Duodenal mucosa (tissue), 2 donors: Measurements from ENCODE around the gene USP3.
A peak's percentile ranks its signal among the peaks of the same experiment; 100 is the strongest.

Source experiments
- H3K27ac ChIP-seq: one replicate; pipeline ENCODE4 v1.7.0; 2013; ENCODE audit warnings: low read depth, low read length
- H3K27me3 ChIP-seq, 2 donors: one replicate each; pipeline ENCODE4 v1.7.0; 2013; ENCODE audit warnings: low read length in 2 of 2, control low read depth in 1 of 2; ENCODE audit not compliant: insufficient read depth in 2 of 2, control insufficient read depth in 1 of 2
- H3K36me3 ChIP-seq, 2 donors: one replicate each; pipeline ENCODE4 v1.7.0; 2013; ENCODE audit warnings: low read length in 2 of 2, control low read depth in 1 of 2; ENCODE audit not compliant: insufficient read depth in 2 of 2, control insufficient read depth in 1 of 2
- H3K4me1 ChIP-seq, 2 donors: one replicate each; pipeline ENCODE4 v1.7.0; 2013; ENCODE audit warnings: low read length in 2 of 2, control low read depth in 1 of 2; ENCODE audit not compliant: insufficient read depth in 2 of 2, control insufficient read depth in 1 of 2
- H3K4me3 ChIP-seq, 2 donors: one replicate each; pipeline ENCODE4 v1.7.0; 2013; ENCODE audit warnings: low read length in 2 of 2, low read depth in 1 of 2
- H3K9ac ChIP-seq, 2 donors: one replicate each; pipeline ENCODE4 v1.7.0; 2013; ENCODE audit warnings: low read length in 2 of 2, low read depth in 1 of 2
- H3K9me3 ChIP-seq, 2 donors: one replicate each; pipeline ENCODE4 v1.7.0; 2013; ENCODE audit warnings: low read length in 2 of 2, control low read depth in 1 of 2; ENCODE audit not compliant: control insufficient read depth in 1 of 2

The USP3 gene

GRCh38 chr15:63495780-63496488, 8.5 kb upstream of the USP3 start:
- Histone ChIP-seq H3K4me1 (peaks cover 28 to 44% of the 10 kb centered on the region in 2 donors), H3K9ac (no peak overlapping the region), H3K27ac (no peak overlapping the region)

GRCh38 chr15:63497642-63498467, 6.5 kb upstream of the USP3 start:
- Histone ChIP-seq H3K27me3 (no peaks in the 10 kb centered on the region), H3K9me3 (no peaks in the 10 kb centered on the region), H3K9ac (no peak overlapping the region), H3K36me3 (no peaks in the 10 kb centered on the region), H3K4me3 (peak overlapping the region in 1 of 2 donors; percentile 6), H3K4me1 (peaks cover 42 to 57% of the 10 kb centered on the region in 2 donors), H3K27ac (peak overlapping the region; percentile 44)

More at GRCh38 chr15:63495780-63496488, 8.5 kb upstream of the USP3 start:
- H3K27me3 ChIP-seq, result no peaks in the 10 kb centered on the region
- no peak overlapping the region for H3K4me3 ChIP-seq
- H3K9me3 ChIP-seq, result no peaks in the 10 kb centered on the region
- H3K36me3 ChIP-seq, result no peaks in the 10 kb centered on the region

DNA sequence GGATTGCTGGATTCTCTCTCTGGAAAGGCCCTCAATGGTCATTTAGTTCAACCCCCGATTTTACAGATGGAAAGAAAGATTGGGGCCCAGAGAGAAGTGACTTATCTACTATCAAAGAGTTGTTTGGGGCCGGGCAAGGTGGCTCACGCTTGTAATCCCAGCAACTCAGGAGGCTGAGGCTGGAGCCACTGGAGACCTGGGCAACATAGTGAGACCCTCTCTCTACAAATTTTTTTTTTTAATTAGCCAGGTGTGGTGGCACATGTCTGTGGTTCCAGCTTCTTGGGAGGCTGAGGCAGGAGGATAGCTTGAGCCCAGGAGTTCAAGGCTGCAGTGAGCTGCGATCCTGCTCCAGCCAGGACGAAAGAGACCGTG, 5.2 kb upstream of the USP3 start:
- Histone ChIP-seq H3K4me1 (peaks cover 52 to 65% of the 10 kb centered on the region in 2 donors), H3K27me3 (no peaks in the 10 kb centered on the region)

GRCh38 chr15:63499611-63500010, 4.8 kb upstream of the USP3 start:
- Histone ChIP-seq H3K27me3 (no peaks in the 10 kb centered on the region), H3K4me3 (no peak overlapping the region), H3K4me1 (peaks cover 52 to 65% of the 10 kb centered on the region in 2 donors), H3K27ac (no peak overlapping the region), H3K36me3 (no peaks in the 10 kb centered on the region), H3K9me3 (no peaks in the 10 kb centered on the region), H3K9ac (no peak overlapping the region)

More for the DNA sequence above, 5.2 kb upstream of the USP3 start:
- Histone ChIP-seq H3K9me3 (no peaks in the 10 kb centered on the region), H3K36me3 (no peaks in the 10 kb centered on the region), H3K9ac (no peak overlapping the region), H3K4me3 (no peak overlapping the region), H3K27ac (no peak overlapping the region)

GRCh38 chr15:63500265-63501250, 3.8 kb upstream of the USP3 start:
- Histone ChIP-seq H3K4me3 (peak overlapping the region; percentile 45 to 63), H3K36me3 (no peaks in the 10 kb centered on the region), H3K4me1 (peaks cover 52 to 65% of the 10 kb centered on the region in 2 donors), H3K9me3 (no peaks in the 10 kb centered on the region), H3K27me3 (no peaks in the 10 kb centered on the region), H3K9ac (peak overlapping the region; percentile 60 to 64), H3K27ac (peak overlapping the region; percentile 99)

GRCh38 chr15:63501256-63502089, 2.9 kb upstream of the USP3 start:
- Histone ChIP-seq H3K27ac (peak overlapping the region; percentile 99), H3K4me3 (peak overlapping the region; percentile 45 to 63), H3K36me3 (no peaks in the 10 kb centered on the region), H3K9me3 (no peaks in the 10 kb centered on the region), H3K4me1 (peaks cover 57 to 72% of the 10 kb centered on the region in 2 donors), H3K9ac (peak overlapping the region; percentile 60 to 64), H3K27me3 (no peaks in the 10 kb centered on the region)

DNA sequence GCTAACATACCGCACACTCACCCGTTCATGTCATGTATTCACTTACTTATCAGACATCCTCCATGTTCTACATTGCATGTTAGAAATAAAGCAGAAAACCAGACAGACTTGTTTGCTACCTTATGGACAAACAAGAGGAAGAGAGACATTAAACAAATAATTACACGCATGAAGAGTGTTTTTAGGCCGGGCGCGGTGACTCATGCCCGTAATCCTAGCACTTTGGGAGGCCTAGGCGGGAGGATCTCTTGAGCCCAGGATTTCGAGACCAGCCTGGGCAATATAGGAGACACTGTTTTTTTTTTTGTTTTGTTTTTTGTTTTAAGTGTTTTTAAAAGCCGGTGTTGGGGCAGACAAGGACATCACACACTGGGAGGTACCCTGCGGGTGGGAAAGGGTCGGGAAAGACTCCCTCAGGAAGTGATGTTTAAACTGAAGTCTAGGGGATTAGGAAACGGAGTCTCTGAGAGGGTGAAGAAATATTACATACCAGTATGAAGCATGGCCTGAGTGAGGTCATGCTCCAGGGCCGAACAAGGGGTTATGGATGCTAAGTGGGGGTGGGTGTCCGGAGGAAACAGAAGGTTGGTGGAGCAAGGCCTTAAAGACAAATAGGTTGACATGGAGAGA, 2.1 kb upstream of the USP3 start:
- Histone ChIP-seq H3K4me3 (peak overlapping the region in 1 of 2 donors; percentile 83), H3K4me1 (peaks cover 65 to 74% of the 10 kb centered on the region in 2 donors), H3K36me3 (no peaks in the 10 kb centered on the region), H3K27ac (peak overlapping the region; percentile 99), H3K9ac (peak overlapping the region; percentile 34 to 98), H3K9me3 (no peaks in the 10 kb centered on the region), H3K27me3 (no peaks in the 10 kb centered on the region)

DNA sequence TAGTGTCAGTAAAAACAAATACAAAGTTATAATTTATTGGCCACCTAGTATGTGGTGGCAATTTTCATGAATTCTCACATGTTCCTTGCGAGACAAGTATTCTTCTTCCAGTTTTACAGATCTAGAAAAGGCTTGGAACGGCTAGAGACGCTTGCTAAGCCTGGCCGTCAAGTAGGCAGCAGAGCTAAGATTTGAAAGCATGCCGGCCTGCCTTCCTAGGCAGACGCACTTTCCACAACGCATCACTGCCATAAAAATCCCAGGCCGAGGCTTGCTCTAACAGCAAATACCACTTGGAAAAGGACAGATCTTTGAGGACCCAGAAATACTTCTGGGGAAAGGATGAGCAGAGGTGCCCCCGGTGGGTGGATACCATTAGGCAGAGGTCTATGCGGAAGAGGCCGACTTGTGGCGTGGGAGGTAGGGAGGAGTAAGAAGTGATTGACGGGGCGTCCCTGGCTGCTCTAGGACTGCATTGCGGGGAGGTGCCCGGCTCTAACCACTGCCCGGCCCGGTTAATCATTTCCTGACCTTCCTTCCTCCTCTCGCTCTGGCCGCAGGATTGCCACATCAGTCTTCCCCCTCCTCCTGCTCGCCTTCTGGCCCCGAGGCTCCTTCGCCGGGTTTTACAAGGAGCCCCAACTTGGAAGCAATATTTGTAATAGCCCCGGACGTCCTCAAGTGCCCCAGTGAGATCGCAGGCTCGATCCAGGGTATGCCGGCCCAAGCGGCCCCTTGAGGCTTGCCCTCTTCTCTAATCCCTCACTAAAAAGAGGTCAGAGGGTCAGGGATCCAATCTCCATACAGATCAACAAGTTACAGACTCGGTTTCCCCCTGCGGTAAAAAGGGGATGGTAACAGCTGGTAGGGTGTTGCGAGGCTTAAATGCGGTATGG, 1.3 kb upstream of the USP3 start:
- Histone ChIP-seq H3K36me3 (no peaks in the 10 kb centered on the region), H3K27me3 (no peaks in the 10 kb centered on the region), H3K9me3 (no peaks in the 10 kb centered on the region), H3K27ac (peak overlapping the region; percentile 99), H3K4me1 (peaks cover 66 to 73% of the 10 kb centered on the region in 2 donors), H3K9ac (peak overlapping the region; percentile 95 to 98), H3K4me3 (peak overlapping the region; percentile 77 to 83)
